Measurements from ENCODE around the gene SRPK1.
"Not testable (repeated sequence)": the region's sequence is repeated elsewhere in the genome, so short reads cannot be mapped to it uniquely, and the experiment has no call there.

SRPK1 gene

DNA sequence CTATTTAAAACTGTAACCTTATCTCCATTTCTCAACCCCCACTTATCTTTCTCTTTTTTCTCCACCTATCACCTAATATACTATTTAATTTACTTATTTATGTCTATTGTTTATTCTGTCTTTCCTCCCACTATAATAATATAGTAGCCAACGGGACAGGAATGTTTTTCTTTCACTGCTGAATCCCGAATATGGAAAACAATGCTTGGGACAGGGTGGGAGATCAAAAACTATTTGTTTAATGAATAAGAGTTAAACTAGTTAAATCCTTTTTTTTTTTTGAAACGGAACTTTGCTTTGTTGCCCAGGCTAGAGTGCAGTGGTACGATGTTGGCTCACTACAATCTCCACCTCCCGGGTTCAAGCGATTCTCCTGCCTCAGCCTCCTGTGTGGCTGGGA, 6.4 kb downstream of the SRPK1 start:
- Histone ChIP-seq H3K4me2 (ENCODE audit: insufficient read depth, low read length, poor library complexity, severe bottlenecking) (no peak overlapping the region), H3K9me3 (replicated peaks in 1 of 2; ENCODE audit: control insufficient read depth in 2 of 2, insufficient read depth in 1 of 2, low read depth in 1 of 2, low read length in 2 of 2) (peaks cover 9 to 36% of the 10 kb centered on the region in 2 donors), H4K91ac (ENCODE audit: low read depth, low read length, poor library complexity) (no peak overlapping the region), H2BK15ac (ENCODE audit: low read length) (no peak overlapping the region), H3K4me3 (ENCODE audit: low read length in 2 of 2) (no peak overlapping the region), H3K18ac (ENCODE audit: low read length) (no peak overlapping the region), H3K14ac (ENCODE audit: low read length) (no peak overlapping the region), H3K27ac (replicated peaks; ENCODE audit: low read length) (no peak overlapping the region), H2AK5ac (ENCODE audit: low read depth, low read length) (no peak overlapping the region), H3K4ac (ENCODE audit: low read length) (no peak overlapping the region), H3K27me3 (ENCODE audit: control insufficient read depth in 3 of 3, insufficient read depth in 3 of 3, low read depth in 1 of 3, low read length in 3 of 3) (no peaks in the 10 kb centered on the region), H3K23ac (ENCODE audit: low read depth, low read length, poor library complexity) (no peak overlapping the region), H3K79me1 (ENCODE audit: low read depth, low read length) (peaks cover 6% of the 10 kb centered on the region), H4K8ac (ENCODE audit: low read depth, low read length) (no peak overlapping the region), H3K36me3 (replicated peaks in 1 of 2; ENCODE audit: control insufficient read depth in 2 of 2, insufficient read depth in 2 of 2, low read length in 2 of 2) (peaks cover 21 to 79% of the 10 kb centered on the region in 2 donors), H2AFZ (ENCODE audit: low read length) (no peak overlapping the region), H2BK12ac (ENCODE audit: low read length) (no peak overlapping the region), H2BK5ac (ENCODE audit: low read length) (no peak overlapping the region), H2BK120ac (ENCODE audit: low read depth, low read length) (no peak overlapping the region), H3K9ac (ENCODE audit: low read depth, low read length, poor library complexity) (no peak overlapping the region), H3K4me1 (ENCODE audit: control insufficient read depth in 2 of 2, insufficient read depth in 1 of 2, low read depth in 1 of 2, low read length in 2 of 2) (peaks cover 0 to 5% of the 10 kb centered on the region in 2 donors)
- DNase-seq (ENCODE audit: low spot score): no peak
- no CpG with 5 or more reads among the region's 6 CpGs for WGBS, 2 donors (ENCODE audit: extremely low coverage in 2 of 2, insufficient read length in 2 of 2, insufficient replicate concordance in 1 of 2)

DNA sequence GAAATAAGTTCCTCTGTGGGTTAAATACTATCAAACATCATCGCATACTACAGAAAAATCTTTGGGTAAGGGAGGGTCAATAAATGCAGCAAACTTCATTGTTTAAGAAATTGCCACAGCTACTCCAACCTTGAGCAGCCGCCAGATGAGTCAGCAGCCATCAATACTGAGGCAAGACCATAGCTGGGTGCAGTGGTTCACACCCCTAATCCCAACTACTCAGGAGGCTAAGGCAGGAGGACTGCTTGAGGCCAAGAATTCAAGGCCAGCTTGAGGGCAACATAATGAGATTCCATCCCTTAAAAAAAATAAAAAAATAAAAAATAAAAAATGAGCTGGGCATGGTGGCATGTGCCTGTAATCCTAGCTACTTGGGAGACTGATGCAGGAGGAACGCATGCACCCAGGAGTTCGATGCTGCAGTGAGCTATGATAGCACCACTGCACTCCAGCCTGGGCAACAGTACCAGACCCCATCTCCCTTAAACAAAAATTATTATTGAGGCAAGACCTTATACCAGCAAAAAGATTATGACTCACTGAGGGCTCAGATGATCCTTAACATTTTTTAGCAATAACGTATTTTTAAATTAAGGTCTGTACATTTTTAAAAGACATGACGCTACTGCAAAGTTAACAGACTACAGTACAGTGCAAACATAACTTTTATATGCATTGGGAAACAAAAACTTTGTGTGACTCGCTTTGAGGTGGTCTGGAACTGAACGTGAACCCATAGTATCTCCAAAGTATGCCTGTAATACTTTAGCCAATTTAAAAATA, 8.8 kb downstream of the SRPK1 start:
- Histone ChIP-seq H4K91ac (ENCODE audit: low read depth, low read length, poor library complexity) (no peak overlapping the region), H3K9me3 (replicated peaks in 1 of 2; ENCODE audit: control insufficient read depth in 2 of 2, insufficient read depth in 1 of 2, low read depth in 1 of 2, low read length in 2 of 2) (peaks cover 19 to 55% of the 10 kb centered on the region in 2 donors), H3K4me1 (ENCODE audit: control insufficient read depth in 2 of 2, insufficient read depth in 1 of 2, low read depth in 1 of 2, low read length in 2 of 2) (no peaks in the 10 kb centered on the region), H3K27ac (replicated peaks; ENCODE audit: low read length) (no peak overlapping the region), H3K23ac (ENCODE audit: low read depth, low read length, poor library complexity) (no peak overlapping the region), H3K4me2 (ENCODE audit: insufficient read depth, low read length, poor library complexity, severe bottlenecking) (no peak overlapping the region), H2BK120ac (ENCODE audit: low read depth, low read length) (no peak overlapping the region), H3K9ac (ENCODE audit: low read depth, low read length, poor library complexity) (no peak overlapping the region), H3K79me1 (ENCODE audit: low read depth, low read length) (peaks cover 10% of the 10 kb centered on the region), H3K18ac (ENCODE audit: low read length) (no peak overlapping the region), H2AFZ (ENCODE audit: low read length) (no peak overlapping the region), H2BK15ac (ENCODE audit: low read length) (no peak overlapping the region), H3K36me3 (replicated peaks in 1 of 2; ENCODE audit: control insufficient read depth in 2 of 2, insufficient read depth in 2 of 2, low read length in 2 of 2) (peaks cover 28 to 89% of the 10 kb centered on the region in 2 donors), H3K27me3 (ENCODE audit: control insufficient read depth in 3 of 3, insufficient read depth in 3 of 3, low read depth in 1 of 3, low read length in 3 of 3) (no peaks in the 10 kb centered on the region), H3K4me3 (ENCODE audit: low read length in 2 of 2) (no peak overlapping the region), H3K14ac (ENCODE audit: low read length) (no peak overlapping the region), H4K8ac (ENCODE audit: low read depth, low read length) (no peak overlapping the region), H2AK5ac (ENCODE audit: low read depth, low read length) (no peak overlapping the region), H2BK12ac (ENCODE audit: low read length) (no peak overlapping the region), H3K4ac (ENCODE audit: low read length) (no peak overlapping the region), H2BK5ac (ENCODE audit: low read length) (no peak overlapping the region)
- no peak for DNase-seq (ENCODE audit: low spot score)
- no CpG with 5 or more reads among the region's 8 CpGs for WGBS, 2 donors (ENCODE audit: extremely low coverage in 2 of 2, insufficient read length in 2 of 2, insufficient replicate concordance in 1 of 2)

DNA sequence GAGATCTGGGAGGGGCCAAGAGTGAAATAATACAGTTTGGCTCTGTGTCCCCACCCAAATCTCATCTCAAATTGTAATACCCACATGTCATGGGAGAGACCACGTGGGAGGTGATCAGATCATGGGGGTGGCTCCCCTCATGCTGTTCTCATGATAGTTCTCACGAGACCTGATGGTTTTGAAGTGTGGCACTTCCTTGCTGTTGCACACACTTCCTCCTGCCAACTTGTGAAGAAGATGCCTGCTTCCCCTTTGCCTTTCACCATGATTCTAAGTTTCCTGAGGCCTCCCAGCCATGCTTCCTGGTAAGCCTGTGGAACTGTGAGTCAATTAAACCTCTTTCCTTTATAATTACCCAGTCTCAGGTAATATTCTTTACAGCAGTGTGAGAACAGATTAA, 11.3 kb downstream of the SRPK1 start:
- WGBS, 2 donors (ENCODE audit: extremely low coverage in 2 of 2, insufficient read length in 2 of 2, insufficient replicate concordance in 1 of 2): no CpG with 5 or more reads among the region's 2 CpGs
- not testable (repeated sequence) for H3K27me3 ChIP-seq (ENCODE audit: control insufficient read depth in 3 of 3, insufficient read depth in 3 of 3, low read depth in 1 of 3, low read length in 3 of 3); H2BK15ac ChIP-seq (ENCODE audit: low read length); H3K4me1 ChIP-seq (ENCODE audit: control insufficient read depth in 2 of 2, insufficient read depth in 1 of 2, low read depth in 1 of 2, low read length in 2 of 2); H3K23ac ChIP-seq (ENCODE audit: low read depth, low read length, poor library complexity); H3K79me1 ChIP-seq (ENCODE audit: low read depth, low read length); H4K91ac ChIP-seq (ENCODE audit: low read depth, low read length, poor library complexity); H2AFZ ChIP-seq (ENCODE audit: low read length); H2BK12ac ChIP-seq (ENCODE audit: low read length); H2AK5ac ChIP-seq (ENCODE audit: low read depth, low read length); DNase-seq (ENCODE audit: low spot score); H3K14ac ChIP-seq (ENCODE audit: low read length); H3K4me2 ChIP-seq (ENCODE audit: insufficient read depth, low read length, poor library complexity, severe bottlenecking); H3K9ac ChIP-seq (ENCODE audit: low read depth, low read length, poor library complexity); H3K18ac ChIP-seq (ENCODE audit: low read length); H4K8ac ChIP-seq (ENCODE audit: low read depth, low read length); H2BK120ac ChIP-seq (ENCODE audit: low read depth, low read length); H3K4me3 ChIP-seq (ENCODE audit: low read length in 2 of 2); H3K27ac ChIP-seq (replicated peaks; ENCODE audit: low read length); H3K4ac ChIP-seq (ENCODE audit: low read length); H2BK5ac ChIP-seq (ENCODE audit: low read length)
- Histone ChIP-seq H3K36me3 (replicated peaks in 1 of 2; ENCODE audit: control insufficient read depth in 2 of 2, insufficient read depth in 2 of 2, low read length in 2 of 2) (peaks cover 28 to 88% of the 10 kb centered on the region in 2 donors), H3K9me3 (replicated peaks in 1 of 2; ENCODE audit: control insufficient read depth in 2 of 2, insufficient read depth in 1 of 2, low read depth in 1 of 2, low read length in 2 of 2) (peaks cover 19 to 55% of the 10 kb centered on the region in 2 donors)

DNA sequence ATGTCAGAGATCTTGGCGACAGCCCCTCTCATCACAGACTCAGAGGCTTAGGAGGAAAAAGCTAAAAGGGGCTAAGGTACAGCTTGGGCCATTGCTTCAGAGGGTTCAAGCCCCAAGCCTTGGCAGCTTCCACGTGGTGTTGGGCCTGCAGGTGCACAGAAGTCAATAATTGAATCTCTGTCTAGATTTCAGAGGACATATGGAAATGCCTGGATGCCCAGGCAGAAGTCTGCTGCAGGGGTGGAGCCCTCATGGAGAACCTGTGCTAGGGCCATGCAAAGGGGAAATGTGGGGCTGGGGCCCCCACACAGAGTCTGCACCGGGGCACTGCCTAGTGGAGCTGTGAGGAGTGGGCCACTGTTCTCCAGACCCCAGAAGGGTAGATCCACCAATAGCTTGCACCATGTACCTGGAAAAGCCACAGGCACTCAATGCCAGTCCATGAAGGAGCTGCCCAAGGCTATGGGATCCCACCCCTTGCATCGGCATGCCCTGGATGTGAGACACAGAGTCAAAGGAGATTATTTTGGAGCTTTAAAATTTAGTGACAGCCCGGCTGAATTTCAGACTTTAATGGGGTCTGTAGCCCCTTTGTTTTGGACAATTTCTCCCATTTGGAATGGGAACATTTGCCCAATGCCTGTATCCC, 12.0 kb downstream of the SRPK1 start:
- peaks cover 19 to 55% of the 10 kb centered on the region in 2 donors for H3K9me3 ChIP-seq (replicated peaks in 1 of 2; ENCODE audit: control insufficient read depth in 2 of 2, insufficient read depth in 1 of 2, low read depth in 1 of 2, low read length in 2 of 2)

More for the DNA sequence above, 12.0 kb downstream of the SRPK1 start:
- H3K4me3 ChIP-seq (ENCODE audit: low read length in 2 of 2); H2AFZ ChIP-seq (ENCODE audit: low read length); H4K91ac ChIP-seq (ENCODE audit: low read depth, low read length, poor library complexity); H3K27me3 ChIP-seq (ENCODE audit: control insufficient read depth in 3 of 3, insufficient read depth in 3 of 3, low read depth in 1 of 3, low read length in 3 of 3); H3K23ac ChIP-seq (ENCODE audit: low read depth, low read length, poor library complexity); H3K4ac ChIP-seq (ENCODE audit: low read length); H3K18ac ChIP-seq (ENCODE audit: low read length); H2BK120ac ChIP-seq (ENCODE audit: low read depth, low read length); H3K4me2 ChIP-seq (ENCODE audit: insufficient read depth, low read length, poor library complexity, severe bottlenecking); H3K27ac ChIP-seq (replicated peaks; ENCODE audit: low read length); H2BK12ac ChIP-seq (ENCODE audit: low read length); H3K9ac ChIP-seq (ENCODE audit: low read depth, low read length, poor library complexity); H2BK5ac ChIP-seq (ENCODE audit: low read length); H3K14ac ChIP-seq (ENCODE audit: low read length); H3K79me1 ChIP-seq (ENCODE audit: low read depth, low read length); DNase-seq (ENCODE audit: low spot score); H2AK5ac ChIP-seq (ENCODE audit: low read depth, low read length); H3K4me1 ChIP-seq (ENCODE audit: control insufficient read depth in 2 of 2, insufficient read depth in 1 of 2, low read depth in 1 of 2, low read length in 2 of 2); H2BK15ac ChIP-seq (ENCODE audit: low read length); H4K8ac ChIP-seq (ENCODE audit: low read depth, low read length): not testable (repeated sequence)
- no CpG with 5 or more reads among the region's 5 CpGs for WGBS, 2 donors (ENCODE audit: extremely low coverage in 2 of 2, insufficient read length in 2 of 2, insufficient replicate concordance in 1 of 2)
- peaks cover 28 to 89% of the 10 kb centered on the region in 2 donors for H3K36me3 ChIP-seq (replicated peaks in 1 of 2; ENCODE audit: control insufficient read depth in 2 of 2, insufficient read depth in 2 of 2, low read length in 2 of 2)

All from neuronal stem cell (in vitro differentiated cells).